ENCODE data around the gene LY6G5B.
A peak's percentile ranks its signal among the peaks of the same experiment; 100 is the strongest.

Gene LY6G5B

GRCh38 chr6:31663961-31664789, 5.6 kb upstream of the LY6G5B start:
- Histone ChIP-seq H3K4me1 (ENCODE audit: insufficient read depth, low read length) (peaks cover 73% of the 10 kb centered on the region), H2AFZ (ENCODE audit: low read depth, low read length) (peak overlapping the region; percentile 65), H3K36me3 (ENCODE audit: insufficient read depth, low read length) (peaks cover 68% of the 10 kb centered on the region), H3K9ac (ENCODE audit: low read depth, low read length) (peak overlapping the region; percentile 85), H3K9me3 (ENCODE audit: insufficient read depth, low read length, severe bottlenecking) (no peaks in the 10 kb centered on the region), H3K79me2 (ENCODE audit: insufficient read depth, low read length) (peaks cover 94% of the 10 kb centered on the region), H4K20me1 (ENCODE audit: insufficient read depth, low read length) (peaks cover 20% of the 10 kb centered on the region), H3K27ac (ENCODE audit: low read length) (peak overlapping the region; percentile 96), H3K4me3 (ENCODE audit: low read depth in 1 of 2, low read length in 2 of 2) (peak overlapping the region; percentile 64 to 88), H3K27me3 (ENCODE audit: insufficient read depth, low read length, poor library complexity) (no peaks in the 10 kb centered on the region), H3K4me2 (ENCODE audit: insufficient read depth, low read length) (peak overlapping the region; percentile 92)
- DNase-seq: peak; percentile 60
- TF ChIP-seq CTCF (IDR thresholded peaks at IDR 0.05; ENCODE audit: borderline replicate concordance, extremely low read depth, low read length, poor library complexity, severe bottlenecking) (peak; percentile 8), EZH2 (IDR thresholded peaks at IDR 0.05; ENCODE audit: borderline replicate concordance, low read depth, low read length, severe bottlenecking) (no peak)
- ATAC-seq (ENCODE audit: insufficient read depth, low read depth): no peak

GRCh38 chr6:31664790-31665500, 4.8 kb upstream of the LY6G5B start, which contains the start of gene GPANK1:
Gene GPANK1, minus strand, starts transcription at chr6:31664997. Its CDS starts 519 bp downstream, at chr6:31664478.
- Histone ChIP-seq H3K9ac (ENCODE audit: low read depth, low read length) (peak within 1 kb of the TSS; percentile 85), H3K9me3 (ENCODE audit: insufficient read depth, low read length, severe bottlenecking) (no peaks in the 10 kb centered on the region), H4K20me1 (ENCODE audit: insufficient read depth, low read length) (peaks cover 13% of the 10 kb centered on the region; the same call in 1 of the 2 replicates), H3K4me3 (ENCODE audit: low read depth in 1 of 2, low read length in 2 of 2) (peak within 1 kb of the TSS; percentile 88 to 91), H3K27ac (ENCODE audit: low read length) (peak within 1 kb of the TSS; percentile 96), H3K79me2 (ENCODE audit: insufficient read depth, low read length) (peaks cover 93% of the 10 kb centered on the region), H3K4me1 (ENCODE audit: insufficient read depth, low read length) (peaks cover 68% of the 10 kb centered on the region), H3K36me3 (ENCODE audit: insufficient read depth, low read length) (peaks cover 68% of the 10 kb centered on the region), H3K4me2 (ENCODE audit: insufficient read depth, low read length) (peak within 1 kb of the TSS; percentile 92), H2AFZ (ENCODE audit: low read depth, low read length) (peak within 1 kb of the TSS; percentile 68), H3K27me3 (ENCODE audit: insufficient read depth, low read length, poor library complexity) (no peaks in the 10 kb centered on the region)
- peak; percentile 51 for ATAC-seq (ENCODE audit: insufficient read depth, low read depth)
- TF ChIP-seq CTCF (IDR thresholded peaks at IDR 0.05; ENCODE audit: borderline replicate concordance, extremely low read depth, low read length, poor library complexity, severe bottlenecking) (no peak), EZH2 (IDR thresholded peaks at IDR 0.05; ENCODE audit: borderline replicate concordance, low read depth, low read length, severe bottlenecking) (no peak)
- DNase-seq: peak; percentile 96

- DNase-seq: peak; percentile 99
- peaks cover 70% of the 10 kb centered on the region for H3K36me3 ChIP-seq (ENCODE audit: insufficient read depth, low read length)
- peaks cover 65% of the 10 kb centered on the region for H3K4me1 ChIP-seq (ENCODE audit: insufficient read depth, low read length)
- TF ChIP-seq CTCF (IDR thresholded peaks at IDR 0.05; ENCODE audit: borderline replicate concordance, extremely low read depth, low read length, poor library complexity, severe bottlenecking) (no peak), EZH2 (IDR thresholded peaks at IDR 0.05; ENCODE audit: borderline replicate concordance, low read depth, low read length, severe bottlenecking) (no peak)
- peak within 1 kb of the TSS; percentile 92 for H3K4me2 ChIP-seq (ENCODE audit: insufficient read depth, low read length)
- H3K79me2 ChIP-seq (ENCODE audit: insufficient read depth, low read length): peaks cover 85% of the 10 kb centered on the region
- H3K9ac ChIP-seq (ENCODE audit: low read depth, low read length): peak within 1 kb of the TSS; percentile 85
- H3K27ac ChIP-seq (ENCODE audit: low read length): peak within 1 kb of the TSS; percentile 96
- no peaks in the 10 kb centered on the region for H3K9me3 ChIP-seq (ENCODE audit: insufficient read depth, low read length, severe bottlenecking)
- peak within 1 kb of the TSS; percentile 88 to 91 for H3K4me3 ChIP-seq (ENCODE audit: low read depth in 1 of 2, low read length in 2 of 2)
- peaks cover 17% of the 10 kb centered on the region; the same call in 1 of the 2 replicates for H4K20me1 ChIP-seq (ENCODE audit: insufficient read depth, low read length)
- H2AFZ ChIP-seq (ENCODE audit: low read depth, low read length): peak within 1 kb of the TSS; percentile 79
- peak; percentile 79 for ATAC-seq (ENCODE audit: insufficient read depth, low read depth)
- H3K27me3 ChIP-seq (ENCODE audit: insufficient read depth, low read length, poor library complexity): no peaks in the 10 kb centered on the region
Measured at GRCh38 chr6:31665501-31666336, 4.1 kb upstream of the LY6G5B start, which contains the start of gene CSNK2B. Gene CSNK2B, plus strand, starts transcription at chr6:31666080. Its CDS starts 752 bp downstream, at chr6:31666832.

Data from DND-41 (cell line).